ENCODE measurements around the gene PMM2.

GRCh38 chr16:8849411-8850011 lies 51.9 kb downstream of the PMM2 start:
- TF ChIP-seq CTCF (optimal IDR thresholded peaks at IDR 0.05 in 1 of 3, IDR thresholded peaks at IDR 0.05 in 1 of 3, conservative IDR thresholded peaks at IDR 0.05 in 1 of 3; ENCODE audit: extremely low read depth in 1 of 3, insufficient read depth in 2 of 3, low read length in 3 of 3) (no peak), EZH2 (IDR thresholded peaks at IDR 0.05; ENCODE audit: low read length) (no peak)

Data from keratinocyte (primary cell).